K562 (cell line): ENCODE measurements around the gene TBX1.

Experiments used
- NCOR1 ChIP-seq: fragments of 450-650 bp; IDR thresholded peaks from 2 replicates; pipeline ENCODE4 v1.6.1; 2016; ENCODE audit warnings: mild to moderate bottlenecking, moderate library complexity
- NFE2 ChIP-seq: IDR thresholded peaks from 2 replicates; pipeline ENCODE4 v1.6.1; 2014; ENCODE audit warnings: antibody characterized with exemption, low read depth
- SMARCC2 ChIP-seq: fragments of 450-650 bp; IDR thresholded peaks from 2 replicates; pipeline ENCODE4 v1.6.1; 2017; ENCODE audit warnings: antibody characterized with exemption, moderate library complexity, mild to moderate bottlenecking, low read depth
- TF ChIP-seq, protein P1 (sequence below): fragments of 250-450 bp; sonication (Bioruptor Pico); IDR thresholded peaks from 2 replicates; pipeline ENCODE4 v1.5.0; 2021
- TF ChIP-seq, protein P2 (sequence below), 3 experiments: IDR thresholded peaks in 2 of 3; conservative IDR thresholded peaks in 1 of 3; 2 replicates each; pipeline ENCODE4 v1.5.1; 2011 to 2012; ENCODE audit warnings: low read length in 3 of 3, mild to moderate bottlenecking in 3 of 3, control low read depth in 2 of 3, improper control_type of control experiment in 1 of 3, inconsistent platforms in 1 of 3, low read depth in 1 of 3, mixed read lengths in 1 of 3, moderate library complexity in 1 of 3; ENCODE audit not compliant: insufficient read depth in 2 of 3

DNA sequence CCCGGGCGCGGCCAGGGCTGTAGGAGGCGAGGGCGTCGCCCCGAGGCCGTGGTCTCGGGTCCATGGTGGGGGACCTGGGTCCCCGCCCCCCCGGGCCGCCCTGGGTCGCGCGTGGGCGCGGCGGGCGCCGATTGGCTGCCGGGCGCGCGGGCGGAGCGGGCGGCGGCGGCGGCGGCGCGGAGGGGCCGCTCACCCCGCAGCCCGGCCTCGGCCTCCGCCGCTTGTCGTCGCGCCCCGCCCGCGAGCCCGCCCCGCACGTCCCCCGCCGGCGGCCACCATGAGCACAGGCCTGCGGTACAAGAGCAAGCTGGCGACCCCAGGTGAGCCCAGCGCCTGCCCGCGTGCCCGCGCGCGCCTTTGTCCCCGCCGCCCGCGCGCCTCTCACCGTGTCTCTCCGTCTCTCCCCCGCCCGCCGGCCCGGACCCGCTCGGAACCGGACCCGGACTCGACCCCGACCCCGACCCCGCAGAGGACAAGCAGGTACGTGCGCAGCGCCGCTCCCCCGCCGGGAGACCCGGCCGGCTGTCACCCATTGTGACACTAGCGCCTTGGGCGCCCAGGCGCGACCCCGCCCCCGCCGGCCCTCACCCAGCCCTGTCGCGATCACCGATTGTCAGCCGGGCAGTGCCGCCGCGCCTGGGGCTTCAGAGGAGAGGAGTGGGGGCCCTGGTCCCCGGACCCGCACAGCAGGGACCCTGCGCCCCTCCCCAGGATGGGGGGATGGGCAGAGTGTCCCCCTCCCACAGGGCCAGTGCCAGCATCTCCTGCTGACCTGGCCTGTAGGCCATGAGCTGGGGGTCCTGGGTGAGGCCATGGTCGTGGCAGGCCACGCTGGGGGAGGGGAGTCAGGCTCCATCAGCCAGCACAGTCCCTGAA, 46.0 kb upstream of the TBX1 start, which contains the start of gene SEPTIN5:
- TF ChIP-seq NCOR1, result no peak
- TF ChIP-seq NFE2, result no peak
- TF ChIP-seq, protein P1, sequence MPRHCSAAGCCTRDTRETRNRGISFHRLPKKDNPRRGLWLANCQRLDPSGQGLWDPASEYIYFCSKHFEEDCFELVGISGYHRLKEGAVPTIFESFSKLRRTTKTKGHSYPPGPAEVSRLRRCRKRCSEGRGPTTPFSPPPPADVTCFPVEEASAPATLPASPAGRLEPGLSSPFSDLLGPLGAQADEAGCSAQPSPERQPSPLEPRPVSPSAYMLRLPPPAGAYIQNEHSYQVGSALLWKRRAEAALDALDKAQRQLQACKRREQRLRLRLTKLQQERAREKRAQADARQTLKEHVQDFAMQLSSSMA (CRISPR knock-in tag), result no peak
- TF ChIP-seq, protein P2, sequence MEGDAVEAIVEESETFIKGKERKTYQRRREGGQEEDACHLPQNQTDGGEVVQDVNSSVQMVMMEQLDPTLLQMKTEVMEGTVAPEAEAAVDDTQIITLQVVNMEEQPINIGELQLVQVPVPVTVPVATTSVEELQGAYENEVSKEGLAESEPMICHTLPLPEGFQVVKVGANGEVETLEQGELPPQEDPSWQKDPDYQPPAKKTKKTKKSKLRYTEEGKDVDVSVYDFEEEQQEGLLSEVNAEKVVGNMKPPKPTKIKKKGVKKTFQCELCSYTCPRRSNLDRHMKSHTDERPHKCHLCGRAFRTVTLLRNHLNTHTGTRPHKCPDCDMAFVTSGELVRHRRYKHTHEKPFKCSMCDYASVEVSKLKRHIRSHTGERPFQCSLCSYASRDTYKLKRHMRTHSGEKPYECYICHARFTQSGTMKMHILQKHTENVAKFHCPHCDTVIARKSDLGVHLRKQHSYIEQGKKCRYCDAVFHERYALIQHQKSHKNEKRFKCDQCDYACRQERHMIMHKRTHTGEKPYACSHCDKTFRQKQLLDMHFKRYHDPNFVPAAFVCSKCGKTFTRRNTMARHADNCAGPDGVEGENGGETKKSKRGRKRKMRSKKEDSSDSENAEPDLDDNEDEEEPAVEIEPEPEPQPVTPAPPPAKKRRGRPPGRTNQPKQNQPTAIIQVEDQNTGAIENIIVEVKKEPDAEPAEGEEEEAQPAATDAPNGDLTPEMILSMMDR (IDR thresholded peaks at IDR 0.05 in 2 of 3, conservative IDR thresholded peaks at IDR 0.05 in 1 of 3; ENCODE audit: insufficient read depth in 2 of 3, low read depth in 1 of 3, low read length in 3 of 3), result no peak
- TF ChIP-seq SMARCC2, result no peak
